Smooth muscle cell (in vitro differentiated cells): ENCODE results near the gene CCNI. TPM values are rescaled to one million over a fixed set of nuclear protein-coding genes. Genes with fewer than 3 reads are reported as not detected.

Source experiments
- DNase-seq: peaks from one replicate; lab custom pipeline; 2025; ENCODE audit not compliant: unreplicated experiment; lab: John Stamatoyannopoulos, UW
- H2AFZ ChIP-seq: fragments of 200-600 bp; sonication (generic); 2 replicates; pipeline ENCODE4 v1.6.0; 2016; ENCODE audit warnings: antibody characterized with exemption, low read depth, mild to moderate bottlenecking
- H3F3A ChIP-seq: fragments of 200-600 bp; sonication (generic); 2 replicates; pipeline ENCODE4 v1.6.0; 2017; ENCODE audit warnings: antibody characterized with exemption, low read depth
- H3K27ac ChIP-seq: fragments of 200-600 bp; sonication (generic); 2 replicates; pipeline ENCODE4 v1.5.1; 2016; ENCODE audit warnings: low read depth, mild to moderate bottlenecking
- H3K27me3 ChIP-seq: fragments of 200-600 bp; sonication (generic); 2 replicates; pipeline ENCODE4 v1.6.1; 2016; ENCODE audit warnings: low read depth, mild to moderate bottlenecking
- H3K36me3 ChIP-seq: fragments of 200-600 bp; sonication (generic); 2 replicates; pipeline ENCODE4 v1.5.1; 2016; ENCODE audit warnings: low read depth
- H3K4me1 ChIP-seq: fragments of 200-600 bp; sonication (generic); 2 replicates; pipeline ENCODE4 v1.5.1; 2016; ENCODE audit warnings: low read depth
- H3K4me2 ChIP-seq: fragments of 200-600 bp; sonication (generic); 2 replicates; pipeline ENCODE4 v1.6.0; 2016; ENCODE audit warnings: mild to moderate bottlenecking
- H3K4me3 ChIP-seq: fragments of 200-600 bp; sonication (generic); 2 replicates; pipeline ENCODE4 v1.5.1; 2016; ENCODE audit warnings: mild to moderate bottlenecking
- H3K79me2 ChIP-seq: fragments of 200-600 bp; sonication (generic); 2 replicates; pipeline ENCODE4 v1.6.0; 2016; ENCODE audit warnings: low read depth, mild to moderate bottlenecking
- H3K9ac ChIP-seq: fragments of 200-600 bp; sonication (generic); 2 replicates; pipeline ENCODE4 v1.6.0; 2016; ENCODE audit warnings: low read depth
- H3K9me3 ChIP-seq: fragments of 200-600 bp; sonication (generic); replicated peaks from 2 replicates; pipeline ENCODE4 v1.5.1; 2016; ENCODE audit warnings: low read depth
- H4K20me1 ChIP-seq: fragments of 200-600 bp; sonication (generic); 2 replicates; pipeline ENCODE4 v1.6.0; 2016; ENCODE audit warnings: low read depth
- WGBS: methylation state at CpG from one replicate; pipeline ENCODE4 v1.1.7; 2016; ENCODE audit warnings: low lambda C conversion rate; 5-methylcytosine and 5-hydroxymethylcytosine counted together
- polyA plus RNA-seq: library from polyadenylated mRNA; unstranded; fragments of >200 nt; fragmentation: Nextera tagmentation; extraction: Ambion mirVana; gene quantifications from 2 replicates; pipeline ENCODE4 v1.2.1, GENCODE V29; 2016
- total RNA-seq: library from RNA; depleted of rRNA; stranded (reverse); fragments of >200 nt; gene quantifications from 2 replicates; pipeline ENCODE4 v1.2.3, GENCODE V29; 2014
- TF ChIP-seq, protein P1 (sequence below): fragments of 200-600 bp; sonication (generic); IDR thresholded peaks from 2 replicates; pipeline ENCODE4 v1.5.1; 2017; ENCODE audit warnings: borderline replicate concordance, mild to moderate bottlenecking, antibody characterized with exemption; ENCODE audit not compliant: insufficient read depth, poor library complexity, severe bottlenecking

CCNI gene
- total and polyA plus RNA-seq, 2 experiments from 2014 or later: 205 to 222 TPM

DNA sequence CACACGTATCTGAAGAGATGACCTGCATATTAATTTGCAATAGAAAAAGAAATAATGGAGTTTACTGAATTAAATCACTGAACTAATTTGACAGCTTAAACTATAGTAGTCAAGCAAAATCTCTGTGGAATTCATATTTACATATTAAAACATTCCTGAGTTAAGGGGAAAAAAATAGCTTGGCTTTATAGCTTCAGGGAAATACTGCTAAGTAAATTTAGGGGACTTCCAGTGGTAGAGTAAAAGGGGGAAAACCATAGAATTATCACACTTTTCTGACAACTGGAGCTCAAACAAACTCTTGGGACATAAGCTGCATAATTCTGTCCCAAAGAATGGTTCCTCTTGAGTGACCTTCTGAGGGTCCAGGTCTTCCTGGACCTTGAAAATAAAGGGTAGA, 28.6 kb upstream of the CCNI start:
- Histone ChIP-seq H3K36me3 (no peaks in the 10 kb centered on the region), H3K27me3 (no peaks in the 10 kb centered on the region), H3K4me1 (no peaks in the 10 kb centered on the region), H3K79me2 (no peaks in the 10 kb centered on the region), H3K9ac (no peak overlapping the region), H3K27ac (no peak overlapping the region), H3F3A (no peaks in the 10 kb centered on the region), H3K9me3 (no peaks in the 10 kb centered on the region), H3K4me2 (no peak overlapping the region), H3K4me3 (no peak overlapping the region), H2AFZ (no peak overlapping the region), H4K20me1 (no peaks in the 10 kb centered on the region)
- DNase-seq: no peak
- TF ChIP-seq, protein P1, sequence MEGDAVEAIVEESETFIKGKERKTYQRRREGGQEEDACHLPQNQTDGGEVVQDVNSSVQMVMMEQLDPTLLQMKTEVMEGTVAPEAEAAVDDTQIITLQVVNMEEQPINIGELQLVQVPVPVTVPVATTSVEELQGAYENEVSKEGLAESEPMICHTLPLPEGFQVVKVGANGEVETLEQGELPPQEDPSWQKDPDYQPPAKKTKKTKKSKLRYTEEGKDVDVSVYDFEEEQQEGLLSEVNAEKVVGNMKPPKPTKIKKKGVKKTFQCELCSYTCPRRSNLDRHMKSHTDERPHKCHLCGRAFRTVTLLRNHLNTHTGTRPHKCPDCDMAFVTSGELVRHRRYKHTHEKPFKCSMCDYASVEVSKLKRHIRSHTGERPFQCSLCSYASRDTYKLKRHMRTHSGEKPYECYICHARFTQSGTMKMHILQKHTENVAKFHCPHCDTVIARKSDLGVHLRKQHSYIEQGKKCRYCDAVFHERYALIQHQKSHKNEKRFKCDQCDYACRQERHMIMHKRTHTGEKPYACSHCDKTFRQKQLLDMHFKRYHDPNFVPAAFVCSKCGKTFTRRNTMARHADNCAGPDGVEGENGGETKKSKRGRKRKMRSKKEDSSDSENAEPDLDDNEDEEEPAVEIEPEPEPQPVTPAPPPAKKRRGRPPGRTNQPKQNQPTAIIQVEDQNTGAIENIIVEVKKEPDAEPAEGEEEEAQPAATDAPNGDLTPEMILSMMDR: no peak
- WGBS: 94% methylated on average over 1 of the region's 1 CpG

DNA sequence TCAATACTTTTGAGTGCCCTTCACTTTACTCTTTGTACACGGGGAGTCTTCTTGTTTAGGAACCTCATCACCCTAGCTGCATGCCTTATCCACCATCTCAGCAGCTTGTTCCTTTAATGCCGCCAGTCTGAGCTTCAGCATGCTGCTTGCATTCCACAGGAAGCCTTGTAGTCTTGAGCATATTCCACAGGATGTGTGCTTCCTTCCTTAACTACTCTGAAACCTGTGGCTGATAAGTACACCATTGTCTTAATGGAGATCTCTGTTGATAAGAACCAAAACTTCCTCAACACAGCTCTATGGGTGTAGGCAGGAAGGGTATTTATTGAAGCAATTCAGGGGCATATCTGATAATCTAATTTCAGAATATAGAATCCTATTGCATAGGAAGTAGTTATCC, 24.4 kb upstream of the CCNI start:
- H3K79me2 ChIP-seq: no peaks in the 10 kb centered on the region
- H3K36me3 ChIP-seq: no peaks in the 10 kb centered on the region
- no peak overlapping the region for H3K4me2 ChIP-seq
- no peak overlapping the region for H3K9ac ChIP-seq
- H3K27me3 ChIP-seq: no peaks in the 10 kb centered on the region
- H3F3A ChIP-seq: no peaks in the 10 kb centered on the region
- H4K20me1 ChIP-seq: no peaks in the 10 kb centered on the region
- 35% methylated on average over 2 of the region's 2 CpGs for WGBS
- DNase-seq: no peak
- TF ChIP-seq, protein P1: no peak
- H3K4me3 ChIP-seq: no peak overlapping the region
- H3K27ac ChIP-seq: no peak overlapping the region
- no peaks in the 10 kb centered on the region for H3K4me1 ChIP-seq
- H2AFZ ChIP-seq: no peak overlapping the region
- H3K9me3 ChIP-seq: no peaks in the 10 kb centered on the region

DNA sequence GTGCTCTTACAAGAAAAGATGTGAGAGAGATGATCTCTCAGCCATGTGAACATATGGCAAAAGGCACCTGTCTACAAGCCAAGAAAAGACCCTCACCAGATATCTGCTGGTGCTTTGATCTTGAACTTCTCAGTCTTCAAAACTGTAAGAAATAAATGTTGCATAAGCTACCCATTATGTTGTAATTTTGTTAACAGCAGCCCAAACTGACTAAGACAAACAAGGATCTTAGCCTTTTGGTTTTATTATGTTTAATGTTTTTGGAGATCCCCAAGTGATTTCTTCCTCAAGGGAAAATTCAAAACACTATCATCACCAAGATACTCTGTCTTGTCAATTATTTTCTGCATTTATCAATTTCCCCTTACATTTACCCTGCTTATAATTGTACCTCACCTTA, 21.8 kb upstream of the CCNI start:
- no peak overlapping the region for H3K9ac ChIP-seq
- DNase-seq: no peak
- no peaks in the 10 kb centered on the region for H4K20me1 ChIP-seq
- H3K36me3 ChIP-seq: no peaks in the 10 kb centered on the region
- no peak overlapping the region for H3K27ac ChIP-seq
- H3K4me1 ChIP-seq: no peaks in the 10 kb centered on the region
- H3F3A ChIP-seq: no peaks in the 10 kb centered on the region
- H2AFZ ChIP-seq: no peak overlapping the region
- H3K4me2 ChIP-seq: no peak overlapping the region
- H3K4me3 ChIP-seq: no peak overlapping the region
- H3K79me2 ChIP-seq: no peaks in the 10 kb centered on the region
- H3K27me3 ChIP-seq: no peaks in the 10 kb centered on the region
- TF ChIP-seq, protein P1: no peak
- H3K9me3 ChIP-seq: no peaks in the 10 kb centered on the region

DNA sequence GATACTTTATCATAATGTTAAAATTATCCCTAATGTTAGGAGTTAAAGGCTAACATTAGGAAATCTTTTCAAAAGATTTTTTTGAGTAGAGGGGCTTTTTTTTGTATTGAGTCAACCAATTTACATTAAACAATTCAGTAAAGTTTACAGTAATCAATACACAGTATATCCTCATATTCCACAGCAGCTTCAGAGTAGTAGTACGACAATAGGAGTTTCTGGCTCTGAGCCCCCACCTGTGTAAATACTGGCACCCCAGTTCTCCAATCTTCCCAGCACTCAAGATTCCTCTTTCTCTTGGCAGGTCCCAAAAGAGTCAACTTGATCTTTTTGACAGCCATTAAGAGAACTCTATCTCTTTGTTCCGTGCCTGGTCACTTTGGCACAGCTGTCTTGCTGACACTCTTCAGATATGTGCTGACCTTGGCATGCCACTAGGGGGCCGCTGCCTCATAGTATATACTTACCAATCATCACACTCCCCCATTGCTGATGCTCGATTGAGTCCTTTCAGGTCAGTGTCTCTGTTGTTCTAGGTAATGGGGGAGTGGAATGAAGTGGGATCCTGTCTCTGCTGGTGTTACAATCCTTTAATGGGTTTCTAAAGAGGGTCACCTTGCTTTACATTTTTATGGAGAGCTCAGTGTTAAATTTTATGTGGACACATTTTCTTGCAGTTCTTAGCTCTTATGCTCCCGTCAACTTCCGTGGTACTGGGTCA, 19.5 kb upstream of the CCNI start:
- peak; percentile 6 for DNase-seq
- Histone ChIP-seq H2AFZ (peak overlapping the region; percentile 57), H3K79me2 (no peaks in the 10 kb centered on the region), H3K4me2 (no peak overlapping the region), H4K20me1 (no peaks in the 10 kb centered on the region), H3K9me3 (no peaks in the 10 kb centered on the region), H3K27me3 (no peaks in the 10 kb centered on the region), H3K9ac (no peak overlapping the region), H3K4me3 (no peak overlapping the region), H3K27ac (no peak overlapping the region), H3F3A (no peaks in the 10 kb centered on the region), H3K36me3 (no peaks in the 10 kb centered on the region), H3K4me1 (no peaks in the 10 kb centered on the region)
- 49% methylated on average over 6 of the region's 6 CpGs for WGBS
- TF ChIP-seq, protein P1: peak; percentile 77
